GM18526 (cell line): ENCODE data around the gene MUCL3.

Source experiments
- POLR2A ChIP-seq: IDR thresholded peaks from 3 replicates; pipeline ENCODE4 v1.6.1; 2011; ENCODE audit not compliant: insufficient read length; ENCODE audit errors: extremely low read depth

MUCL3 gene

GRCh38 chr6:30907758-30908591 is 32.8 kb upstream of the MUCL3 start, which contains the start of gene GTF2H4:
TSS of gene GTF2H4 (plus strand) at chr6:30908207.
- TF ChIP-seq POLR2A, result peak; percentile 37

DNA sequence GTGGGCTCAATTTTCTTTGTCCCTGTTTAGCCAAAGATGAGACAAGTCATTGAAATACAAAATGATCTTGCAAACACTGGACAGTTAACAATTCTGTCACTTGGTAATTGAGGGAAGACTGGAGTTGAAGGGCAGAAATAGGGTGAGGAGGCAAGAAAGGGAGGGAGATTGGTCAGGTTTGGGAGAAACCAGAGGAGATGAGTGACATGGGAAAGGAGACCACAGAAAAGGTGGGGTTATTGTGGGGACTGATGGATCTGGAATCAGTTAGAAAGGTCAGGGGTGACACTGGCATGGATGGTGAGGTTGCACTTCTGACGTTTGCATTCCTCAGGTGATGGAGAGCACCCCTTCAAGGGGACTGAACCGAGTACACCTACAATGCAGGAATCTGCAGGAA is 32.1 kb upstream of the MUCL3 start:
- no peak for TF ChIP-seq POLR2A

- TF ChIP-seq POLR2A, result no peak
These were observed 27.8 kb upstream of the MUCL3 start for GRCh38 chr6:30912746-30913520.

DNA sequence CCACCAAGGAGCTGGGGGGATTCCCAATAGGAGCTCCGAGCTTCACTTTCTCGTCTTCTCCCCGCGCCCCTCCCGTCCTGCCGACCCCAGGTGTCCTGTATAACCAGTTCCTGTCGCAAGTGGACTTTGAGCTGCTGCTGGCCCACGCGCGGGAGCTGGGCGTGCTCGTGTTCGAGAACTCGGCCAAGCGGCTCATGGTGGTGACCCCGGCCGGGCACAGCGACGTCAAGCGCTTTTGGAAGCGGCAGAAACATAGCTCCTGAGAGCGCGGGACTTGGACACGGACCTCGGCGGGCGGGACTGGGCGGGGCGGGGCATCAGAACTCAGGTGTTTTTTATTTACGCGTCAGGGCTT is 27.1 kb upstream of the MUCL3 start:
- no peak for TF ChIP-seq POLR2A

DNA sequence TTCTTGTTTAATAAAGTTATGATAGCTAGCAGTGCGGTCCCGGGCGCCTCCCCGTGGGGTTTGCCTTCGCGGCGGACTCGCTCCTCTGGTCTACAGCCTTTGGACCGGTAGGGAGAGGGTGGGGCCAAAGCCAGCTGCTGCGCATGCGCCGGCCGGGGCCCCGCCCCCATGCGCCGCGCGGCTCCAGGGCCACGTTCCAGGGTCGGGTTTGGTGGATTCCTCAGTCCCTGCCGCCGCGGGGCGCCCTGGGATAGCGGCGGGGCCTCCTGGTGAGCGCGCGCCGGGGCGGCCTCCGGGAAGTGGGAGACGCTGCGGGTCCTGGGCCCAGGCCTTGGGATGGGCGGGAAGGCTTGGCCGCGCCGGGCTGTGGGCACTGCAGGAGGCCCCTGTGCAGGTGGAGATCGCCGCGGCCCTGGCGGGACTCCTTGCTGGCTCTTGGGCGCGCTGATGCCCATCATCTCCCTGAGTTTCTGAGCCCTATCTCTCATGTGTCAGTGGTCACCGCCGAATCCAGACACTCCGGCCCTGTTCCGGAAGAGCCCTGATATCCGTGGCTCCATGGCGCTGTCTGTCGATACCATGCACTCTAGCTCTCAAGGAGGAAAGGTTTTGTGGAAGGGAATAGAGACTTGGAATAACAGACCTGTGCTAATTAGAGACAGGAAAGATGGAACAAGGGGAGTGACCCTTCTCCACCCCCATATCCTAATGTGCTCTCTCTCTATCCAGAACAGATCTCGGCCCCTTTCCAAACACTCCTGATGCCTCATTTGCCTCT is 26.5 kb upstream of the MUCL3 start, which contains the start of gene VARS2:
TSS of gene VARS2 (plus strand) at position 163 of the 778 bp plus-strand sequence. CDS start at position 762, 599 bp downstream.
- TF ChIP-seq POLR2A, result peak; percentile 80

GRCh38 chr6:30914854-30915590 is 25.8 kb upstream of the MUCL3 start:
- TF ChIP-seq POLR2A, result no peak

DNA sequence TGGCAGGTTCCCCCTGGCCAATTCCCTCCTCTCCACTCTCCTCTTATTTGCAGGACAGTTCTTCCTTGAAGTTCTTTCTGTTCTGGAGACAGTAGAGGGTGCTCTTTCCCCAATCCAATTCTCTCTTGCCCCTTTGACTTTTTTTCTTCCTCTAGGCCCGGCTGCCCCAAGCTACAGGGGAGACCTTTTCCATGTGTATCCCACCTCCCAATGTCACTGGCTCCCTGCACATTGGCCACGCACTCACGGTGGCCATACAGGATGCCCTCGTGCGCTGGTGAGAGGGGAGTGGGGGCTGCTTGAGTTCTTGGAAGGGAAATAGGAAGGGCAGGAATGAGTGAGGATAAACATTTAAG is 25.2 kb upstream of the MUCL3 start:
- TF ChIP-seq POLR2A, result no peak

GRCh38 chr6:30917041-30917440 is 23.7 kb upstream of the MUCL3 start:
- no peak for TF ChIP-seq POLR2A

DNA sequence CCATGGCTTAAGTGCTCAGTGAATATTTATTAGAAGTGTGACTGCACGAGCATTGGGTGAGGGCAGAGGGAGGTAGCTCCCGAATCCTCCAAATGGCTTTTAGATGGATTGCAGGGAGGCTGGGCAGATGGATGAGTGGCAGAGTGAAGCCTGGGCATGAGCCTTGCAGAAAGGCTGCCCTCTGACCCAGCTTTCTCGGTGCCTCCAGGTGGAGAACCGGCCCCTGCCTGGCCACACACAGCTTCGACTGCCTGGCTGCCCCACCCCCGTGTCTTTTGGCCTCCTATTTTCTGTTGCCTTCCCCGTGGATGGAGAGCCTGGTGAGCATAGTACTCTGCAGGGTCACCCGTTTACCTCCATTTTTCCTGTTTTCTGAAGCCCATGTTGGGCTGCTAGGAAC is 23.3 kb upstream of the MUCL3 start:
- TF ChIP-seq POLR2A, result no peak

DNA sequence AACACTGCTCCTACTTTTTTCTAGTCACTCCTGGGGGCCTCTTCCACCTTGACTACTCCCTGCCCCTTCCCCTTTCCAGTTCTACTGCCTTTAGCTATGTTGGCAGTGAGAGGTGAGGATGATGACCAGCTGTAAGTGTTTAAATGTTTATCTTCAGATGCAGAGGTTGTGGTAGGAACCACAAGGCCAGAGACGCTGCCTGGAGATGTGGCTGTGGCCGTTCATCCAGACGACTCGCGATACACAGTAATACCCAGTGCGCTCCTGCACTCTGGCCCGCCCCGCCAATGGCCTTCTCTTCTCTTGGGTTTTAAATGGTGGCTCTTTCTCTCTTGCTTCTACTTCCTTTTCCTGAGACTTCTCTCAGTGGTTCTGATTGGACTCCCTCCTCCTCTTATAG is 22.1 kb upstream of the MUCL3 start:
- no peak for TF ChIP-seq POLR2A

GRCh38 chr6:30922447-30922852 is 18.3 kb upstream of the MUCL3 start:
- TF ChIP-seq POLR2A, result no peak

DNA sequence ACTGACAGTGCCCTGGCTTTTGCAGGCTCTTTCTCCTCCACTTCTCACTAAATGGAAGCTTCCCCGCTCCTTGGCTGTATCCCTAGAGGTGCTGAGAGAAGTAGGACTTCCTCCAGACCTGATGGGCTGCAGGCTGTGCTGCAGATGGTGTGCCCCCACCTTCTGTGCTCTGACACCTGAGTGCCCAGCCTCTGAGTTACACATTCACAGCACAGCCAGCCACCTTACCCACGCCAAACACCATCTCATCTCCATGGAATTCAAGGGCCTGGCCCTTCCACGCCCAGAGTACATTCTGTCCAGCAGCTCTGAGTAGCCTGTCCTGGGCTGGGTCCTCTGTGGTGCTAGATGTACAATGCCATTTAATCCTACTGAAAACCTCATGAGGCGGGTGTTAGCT is 14.1 kb upstream of the MUCL3 start:
- no peak for TF ChIP-seq POLR2A

GRCh38 chr6:30928677-30929076 is 12.1 kb upstream of the MUCL3 start:
- no peak for TF ChIP-seq POLR2A

DNA sequence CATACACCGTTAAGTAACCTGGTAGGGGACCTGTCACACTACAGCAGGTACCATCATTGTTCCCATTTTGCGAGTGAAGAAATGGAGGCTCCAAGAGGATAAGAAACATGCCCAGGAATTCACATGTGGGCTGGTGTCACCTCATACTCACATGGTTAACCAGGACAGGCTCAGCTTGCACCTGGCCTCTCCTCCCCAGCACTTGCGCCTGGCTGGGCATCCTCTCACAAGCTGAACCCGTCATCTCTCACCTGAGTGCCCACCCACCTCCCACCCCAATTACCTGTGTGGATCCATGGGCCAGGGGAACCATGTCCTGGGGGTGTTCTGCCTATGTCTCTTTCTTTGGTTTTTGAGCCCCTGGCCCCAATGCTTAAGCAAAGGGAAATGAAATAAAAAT is 10.3 kb upstream of the MUCL3 start:
- TF ChIP-seq POLR2A, result no peak

DNA sequence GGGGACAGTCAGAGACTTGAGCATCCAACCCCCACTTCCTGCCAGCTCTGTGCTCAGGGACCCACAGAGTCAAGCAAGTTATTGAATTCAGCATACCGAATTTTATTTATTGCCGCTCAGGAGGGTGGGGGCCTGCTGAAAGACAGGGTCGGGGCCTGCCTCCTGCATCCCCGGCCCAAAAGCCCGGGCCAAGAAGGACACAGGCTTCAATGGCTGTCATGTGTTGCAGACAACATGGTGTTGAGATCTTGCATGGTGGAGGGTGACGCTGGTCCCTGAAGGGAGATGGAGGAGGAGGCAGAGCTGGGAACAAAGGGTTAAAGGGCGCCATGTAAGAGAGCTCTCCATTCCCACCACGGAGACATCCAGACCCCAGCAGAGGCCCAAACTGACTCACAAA is 9.5 kb upstream of the MUCL3 start:
- no peak for TF ChIP-seq POLR2A
